Stimulated activated CD8-positive, alpha-beta memory T cell treated with anti-CD3 and anti-CD28 coated beads, Interleukin-7, amount 100 ng/mL, for 4 hours (primary cell): ENCODE measurements around the gene PROK1.
A peak's percentile ranks its signal among the peaks of the same experiment; 100 is the strongest.
"Not testable (repeated sequence)": the region's sequence is repeated elsewhere in the genome, so short reads cannot be mapped to it uniquely, and the experiment has no call there.

Source experiments
- DNase-seq, 2 donors: peaks; one replicate each; pipeline ENCODE4 v3.0.0-alpha.2; 2020; ENCODE audit warnings: low read depth in 2 of 2

The PROK1 gene

DNA sequence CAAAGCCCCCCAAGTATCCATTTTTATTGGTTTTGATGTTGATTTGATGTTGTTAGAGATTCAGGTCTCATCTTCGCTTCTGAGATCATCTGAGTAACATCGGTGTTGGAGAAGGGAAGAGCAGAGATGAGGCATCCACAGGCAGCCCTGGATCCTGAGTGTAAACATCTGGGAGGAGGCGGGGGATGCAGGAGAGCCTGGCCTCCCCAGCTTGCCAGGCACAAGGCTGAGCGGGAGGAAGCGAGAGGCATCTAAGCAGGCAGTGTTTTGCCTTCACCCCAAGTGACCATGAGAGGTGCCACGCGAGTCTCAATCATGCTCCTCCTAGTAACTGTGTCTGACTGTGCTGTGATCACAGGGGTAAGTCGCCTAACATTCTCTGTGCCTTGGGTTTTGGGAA is at the start of gene PROK1:
PROK1 (plus strand) TSS at position 221 of the 400 bp plus-strand sequence; CDS start at position 289, 68 bp downstream.
- DNase-seq, result no peak

DNA sequence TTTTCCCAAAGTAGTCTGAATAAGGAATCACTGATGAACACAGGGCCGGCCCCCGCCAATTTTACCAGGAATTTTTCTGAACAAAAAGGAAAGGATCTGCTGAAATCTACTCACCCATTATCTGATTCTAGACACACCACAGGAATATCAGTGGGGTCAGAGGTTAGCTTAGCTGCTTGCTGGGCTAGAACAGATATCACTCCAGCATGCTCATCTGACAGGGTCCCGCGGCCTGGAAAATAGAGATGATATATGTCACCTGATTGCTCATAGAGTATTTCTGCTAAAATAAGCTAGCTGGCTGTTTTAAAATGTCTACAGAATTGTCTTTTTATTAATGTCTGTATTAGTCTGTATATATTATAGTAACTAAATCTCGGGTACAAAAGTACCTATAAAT is 47.1 kb upstream of the PROK1 start:
- DNase-seq, result no peak

DNA sequence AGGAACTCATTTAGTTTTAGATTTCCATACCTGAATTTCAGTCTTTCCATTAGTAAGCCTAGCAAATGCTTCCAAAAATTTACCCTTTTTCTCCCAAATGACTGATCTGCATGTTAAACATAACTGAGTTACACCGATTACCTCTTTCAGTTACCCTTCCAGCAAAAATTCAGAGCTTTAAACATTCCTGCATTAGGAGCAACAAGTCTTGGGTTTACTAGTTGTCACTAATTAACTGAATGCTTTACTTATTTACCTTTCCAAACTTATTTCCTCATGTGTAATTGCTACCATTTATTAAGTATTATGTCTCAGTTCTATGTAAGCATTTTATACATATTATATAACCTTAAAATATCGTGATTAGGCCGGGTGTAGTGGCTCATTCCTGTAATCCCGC is 46.5 kb upstream of the PROK1 start:
- DNase-seq, result no peak

- DNase-seq, result not testable (repeated sequence)
These were observed 44.5 kb upstream of the PROK1 start for GRCh38 chr1:110406407-110406806.

GRCh38 chr1:110407260-110408210 is 43.4 kb upstream of the PROK1 start, which contains the start of gene LAMTOR5:
Gene LAMTOR5, minus strand, starts transcription at chr1:110407694. Its CDS starts 74 bp downstream, at chr1:110407620.
- peak; percentile 83 to 86 for DNase-seq

DNA sequence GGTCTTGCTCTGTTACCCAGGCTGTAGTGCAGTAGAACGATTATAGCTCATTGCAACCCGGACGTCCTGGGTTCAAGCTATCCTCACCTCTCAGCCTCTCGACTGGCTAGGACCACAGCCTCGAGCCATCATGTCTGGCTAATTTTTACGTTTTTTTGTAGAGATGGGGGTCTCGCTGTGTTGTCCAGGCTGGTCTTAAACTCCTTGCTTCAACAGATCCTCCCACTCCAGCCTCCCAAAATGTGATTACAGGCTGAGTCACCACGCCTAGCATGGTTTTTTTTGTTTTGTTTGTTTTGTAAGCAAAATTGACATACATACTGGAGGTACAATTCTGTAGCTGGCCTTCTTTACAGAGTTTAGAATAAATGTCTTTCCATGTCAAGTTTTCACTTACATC is 42.5 kb upstream of the PROK1 start:
- DNase-seq, result no peak

- no peak for DNase-seq
These were observed 41.6 kb upstream of the PROK1 start for GRCh38 chr1:110409316-110409715.

DNA sequence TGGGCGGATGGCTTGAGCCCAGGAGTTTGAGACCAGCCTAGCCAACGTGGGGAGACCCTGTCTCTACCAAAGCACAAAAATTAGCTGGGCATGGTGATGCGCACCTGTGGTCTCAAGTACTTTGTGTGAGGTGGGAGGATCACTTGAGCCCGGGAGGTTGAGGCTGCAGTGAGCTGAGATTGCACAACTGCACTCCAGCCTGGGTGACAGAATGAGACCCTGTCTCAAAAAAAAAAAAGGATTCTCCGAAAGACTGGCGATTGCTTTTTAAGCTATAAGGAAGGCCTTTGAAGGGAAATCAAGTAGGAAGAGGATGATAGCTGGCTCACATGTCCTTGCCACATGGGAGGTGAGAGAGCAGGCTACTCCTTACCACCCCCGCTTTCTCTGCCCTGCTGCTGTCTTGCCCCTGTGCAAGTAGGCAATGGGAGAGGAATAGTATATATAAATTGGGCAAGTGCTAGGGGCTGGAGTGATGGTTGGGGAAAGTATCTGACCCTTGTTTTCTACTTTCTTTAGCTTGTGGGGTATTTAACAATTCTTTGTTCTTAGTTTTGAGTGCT is 39.7 kb upstream of the PROK1 start:
- DNase-seq, result no peak

- peak; percentile 34 to 36 for DNase-seq
These were observed 38.4 kb upstream of the PROK1 start for GRCh38 chr1:110412576-110412975.

DNA sequence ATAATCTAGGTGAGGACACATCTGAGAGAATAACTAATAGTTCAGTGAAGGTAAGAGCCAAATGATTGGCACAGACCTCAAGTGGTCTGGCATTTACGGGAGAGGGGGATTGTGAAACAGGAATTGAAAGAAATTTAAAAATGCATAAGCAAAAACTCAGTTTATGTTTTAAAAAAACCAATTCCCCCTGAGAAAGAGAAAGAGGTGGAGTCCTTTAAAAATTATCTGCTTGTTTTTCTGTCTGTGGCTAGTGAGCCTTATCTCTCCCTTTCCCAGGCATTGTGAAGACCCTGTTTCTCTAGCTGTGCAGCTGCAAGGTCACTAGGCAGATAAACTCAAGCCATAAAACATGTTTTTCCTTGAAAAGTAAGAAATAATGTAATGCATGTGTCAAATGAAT is 37.9 kb upstream of the PROK1 start:
- DNase-seq, result not testable (repeated sequence)

- DNase-seq, result no peak
These were observed 32.2 kb upstream of the PROK1 start for GRCh38 chr1:110418729-110419128.

DNA sequence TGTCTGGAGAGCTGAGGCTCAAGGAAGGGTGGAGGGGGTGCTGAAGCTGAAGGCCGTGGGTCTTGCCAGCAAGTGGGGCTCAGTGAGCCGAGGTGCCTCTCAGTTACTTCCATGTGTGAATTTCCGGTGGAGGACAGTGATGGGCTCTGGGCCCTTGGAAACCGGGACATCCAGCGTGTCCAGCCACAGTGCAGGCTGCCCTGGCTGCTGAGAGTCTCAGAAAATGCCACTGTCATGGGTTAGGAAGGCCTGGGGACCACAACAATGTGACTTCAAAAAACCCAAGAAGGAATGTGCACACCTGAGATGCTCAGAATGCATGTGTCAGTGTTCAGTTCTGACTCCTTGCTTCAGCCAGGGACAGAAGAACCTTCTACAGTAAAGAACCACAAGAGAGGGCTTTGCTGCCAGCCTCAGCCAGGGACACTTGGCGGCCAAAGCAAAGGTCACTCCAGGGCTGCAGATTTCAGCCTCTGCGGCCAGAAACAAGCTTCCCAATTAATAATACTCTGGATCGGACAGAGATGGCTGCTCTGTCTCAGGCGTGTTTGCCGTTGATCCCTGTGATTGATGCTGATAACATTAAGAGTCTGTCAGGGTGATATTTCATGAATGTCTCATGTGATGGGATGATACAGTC is 30.8 kb upstream of the PROK1 start:
- no peak for DNase-seq

DNA sequence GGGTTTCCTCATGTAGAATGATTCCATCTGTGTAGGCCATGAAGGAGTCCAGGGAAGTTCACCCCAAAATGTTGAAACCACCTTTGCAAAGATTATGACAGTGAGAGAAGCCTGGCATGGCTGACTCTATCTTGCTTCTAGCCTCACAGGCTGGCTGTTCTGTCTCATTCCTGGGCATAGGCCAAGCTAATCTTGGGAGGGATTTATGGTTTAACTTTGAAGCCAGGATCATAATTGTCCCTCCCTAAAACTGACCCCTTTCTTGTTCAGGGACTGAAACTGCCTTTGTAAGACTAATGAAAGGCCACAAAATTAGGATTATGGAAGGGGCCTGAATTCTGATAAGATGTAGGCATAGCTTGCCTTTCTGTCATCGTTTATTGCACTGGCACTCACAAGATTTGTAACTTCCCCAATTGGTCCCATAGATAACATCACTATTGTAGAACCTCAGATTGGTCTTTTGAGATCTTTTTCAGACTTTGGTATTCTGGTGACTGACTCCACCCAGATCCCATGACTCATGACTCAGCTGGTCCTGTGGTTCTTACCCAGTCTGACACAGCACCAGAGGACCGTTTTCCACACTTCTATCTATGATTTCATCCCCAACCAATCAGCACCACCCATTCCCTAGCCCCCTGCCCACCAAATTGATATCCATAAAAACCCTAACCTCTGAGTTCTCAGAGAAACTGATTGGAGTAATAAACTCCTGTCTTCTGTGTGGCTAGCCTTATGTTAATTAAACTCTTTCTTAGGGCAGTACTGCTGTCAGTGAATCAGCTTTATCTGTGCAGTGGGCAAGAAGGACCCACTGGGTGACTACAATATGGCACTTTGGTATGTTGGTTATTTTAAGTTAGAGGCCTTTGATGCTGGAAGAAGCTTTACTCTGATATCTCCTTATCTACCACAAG is 29.8 kb upstream of the PROK1 start:
- DNase-seq, result no peak

- no peak for DNase-seq
These were observed 26.0 kb upstream of the PROK1 start for GRCh38 chr1:110424699-110425611.

DNA sequence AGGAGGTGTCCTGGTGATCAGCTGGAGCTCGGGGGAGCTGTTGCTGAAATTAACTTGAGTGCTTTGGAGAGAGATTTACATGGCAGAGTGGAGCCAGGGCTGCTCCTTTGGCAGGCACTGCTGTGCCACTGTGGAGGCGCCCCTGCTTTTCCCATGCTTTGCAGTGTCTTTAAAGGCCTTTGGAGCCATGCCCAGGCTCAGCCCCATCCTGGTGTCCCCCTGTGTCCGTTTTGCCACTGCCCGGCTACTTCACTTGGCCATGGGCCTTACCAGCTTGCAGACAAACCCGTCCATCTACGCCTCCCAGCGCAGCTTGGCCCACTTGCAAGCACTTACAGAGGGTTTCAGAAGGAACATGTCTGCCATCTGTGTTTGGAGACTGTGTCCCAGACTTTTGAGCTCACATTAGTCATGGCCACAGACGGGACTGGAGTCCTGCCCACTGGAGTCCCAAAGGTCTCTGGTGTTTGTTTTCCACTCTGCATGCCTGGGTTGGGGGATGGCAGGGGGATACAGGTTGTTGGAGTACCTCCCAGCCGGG is 25.3 kb upstream of the PROK1 start:
- DNase-seq, result no peak

- DNase-seq, result no peak
These were observed 24.1 kb upstream of the PROK1 start for GRCh38 chr1:110426854-110427253.

GRCh38 chr1:110428946-110429345 is 22.0 kb upstream of the PROK1 start:
- DNase-seq, result no peak

DNA sequence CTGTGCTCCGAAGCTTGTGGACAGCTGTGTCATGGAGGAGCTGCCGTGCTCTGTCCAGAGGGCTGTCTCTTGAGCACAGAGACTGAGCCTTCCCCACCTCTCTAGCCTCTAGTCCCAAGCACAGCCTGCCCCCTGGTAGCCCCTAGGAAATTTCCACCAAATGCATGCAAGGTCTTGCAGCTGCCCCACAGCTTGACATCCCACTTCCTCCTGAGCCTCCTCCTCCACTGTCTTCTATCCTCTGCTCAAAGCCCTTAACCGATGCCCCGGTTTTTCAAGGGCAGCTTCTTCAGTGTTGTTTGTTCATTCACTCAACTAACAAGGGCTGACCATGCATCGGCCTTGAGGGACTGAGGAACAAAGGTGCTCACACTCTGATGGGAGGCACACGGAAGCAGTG is 20.6 kb upstream of the PROK1 start:
- no peak for DNase-seq

- no peak for DNase-seq
These were observed 20.0 kb upstream of the PROK1 start for GRCh38 chr1:110430901-110431300.

DNA sequence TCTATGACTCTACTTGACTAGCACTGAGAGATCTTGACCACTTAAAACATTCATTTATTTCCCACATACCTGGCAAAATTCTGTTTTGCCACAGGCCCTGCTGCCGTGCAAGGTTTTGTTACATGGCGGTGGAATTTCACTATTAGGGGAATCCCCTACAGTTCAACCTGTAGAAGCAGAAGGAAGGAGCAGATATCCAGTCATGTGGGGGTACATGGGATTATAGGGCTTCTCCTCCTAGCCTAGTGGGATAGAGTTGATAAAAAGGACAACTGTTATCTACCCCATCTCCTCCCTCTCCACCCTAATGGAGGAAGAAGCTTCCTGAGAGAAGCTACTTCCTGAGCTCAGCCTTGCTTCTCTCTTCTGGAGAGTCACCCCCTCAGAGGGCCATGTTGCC is 17.7 kb upstream of the PROK1 start:
- DNase-seq, result no peak
